SK-N-SH (cell line): Measurements from ENCODE around the gene FRMD3. TPM values are rescaled to one million over a fixed set of nuclear protein-coding genes. Genes with fewer than 3 reads are reported as not detected.

ENCODE experiments used
- CTCF ChIA-PET: fragments of 300-600, 350-600 bp; formaldehyde crosslinking; extraction: SDS; loops from one replicate; lab custom pipeline; 2021; lab: Yijun Ruan, JAX
- POLR2A ChIA-PET: fragments of 350-600 bp; sonication (Branson Sonifier 250); formaldehyde crosslinking; extraction: SDS; loops from one replicate; lab custom pipeline; 2020; ENCODE audit warnings: antibody characterized with exemption, inconsistent platforms; lab: Yijun Ruan, JAX
- DNase-seq: peaks from one replicate; pipeline ENCODE4 v3.0.0; 2012
- H2AFZ ChIP-seq: fragments of 200-600 bp; sonication (generic); 2 replicates; pipeline ENCODE4 v1.8.1; 2016; ENCODE audit warnings: antibody characterized with exemption, mild to moderate bottlenecking, low read depth
- H3F3A ChIP-seq: fragments of 200-600 bp; sonication (generic); replicated peaks from 2 replicates; pipeline ENCODE3; 2016; ENCODE audit warnings: antibody characterized with exemption, mild to moderate bottlenecking; ENCODE audit not compliant: insufficient read depth
- H3K27ac ChIP-seq, 2 experiments: fragments of 200-500 bp in 1 of 2; fragments of 200-600 bp in 1 of 2; sonication (Bioruptor generic) in 1 of 2; sonication (generic), shearing (Covaris generic) in 1 of 2; 2 replicates each; pipeline versions ENCODE4 v1.5.1 to v1.6.1; 2014 to 2016; ENCODE audit warnings: low read depth in 2 of 2, inconsistent platforms in 1 of 2, low read length in 1 of 2, mild to moderate bottlenecking in 1 of 2, mixed read lengths in 1 of 2
- H3K27me3 ChIP-seq: fragments of 200-600 bp; sonication (generic), shearing (Covaris generic); 2 replicates; pipeline ENCODE4 v1.6.1; 2016; ENCODE audit warnings: mixed run types; ENCODE audit not compliant: insufficient read depth
- H3K36me3 ChIP-seq, 2 experiments: fragments of 200-500 bp in 1 of 2; fragments of 200-600 bp in 1 of 2; sonication (Bioruptor generic) in 1 of 2; sonication (generic) in 1 of 2; replicated peaks in 1 of 2; 2 replicates each; pipeline versions ENCODE3 to v1.5.1; 2014 to 2016; ENCODE audit warnings: low read length in 1 of 2, mild to moderate bottlenecking in 1 of 2; ENCODE audit not compliant: insufficient read depth in 2 of 2, control insufficient read depth in 1 of 2
- H3K4me1 ChIP-seq, 2 experiments: fragments of 200-500 bp in 1 of 2; fragments of 200-600 bp in 1 of 2; sonication (Bioruptor generic) in 1 of 2; sonication (generic), shearing (Covaris generic) in 1 of 2; 2 replicates each; pipeline versions ENCODE4 v1.5.1 to v1.6.1; 2014 to 2016; ENCODE audit warnings: low read depth in 1 of 2, low read length in 1 of 2, mixed run types in 1 of 2; ENCODE audit not compliant: insufficient read depth in 2 of 2, control insufficient read depth in 1 of 2
- H3K4me2 ChIP-seq: fragments of 200-600 bp; sonication (generic), shearing (Covaris generic); 2 replicates; pipeline ENCODE4 v1.6.1; 2017; ENCODE audit warnings: mixed run types
- H3K4me3 ChIP-seq, 2 experiments: fragments of 200-500 bp in 1 of 2; fragments of 200-600 bp in 1 of 2; sonication (Bioruptor generic) in 1 of 2; sonication (generic), shearing (Covaris generic) in 1 of 2; 2 replicates each; pipeline versions ENCODE4 v1.5.1 to v1.8.1; 2014 to 2016; ENCODE audit warnings: low read depth in 2 of 2, inconsistent platforms in 1 of 2, low read length in 1 of 2, mild to moderate bottlenecking in 1 of 2, mixed read lengths in 1 of 2, moderate library complexity in 1 of 2
- H3K79me2 ChIP-seq: fragments of 200-600 bp; sonication (generic); 2 replicates; pipeline ENCODE4 v1.8.1; 2017; ENCODE audit warnings: mild to moderate bottlenecking; ENCODE audit not compliant: insufficient read depth
- H3K9ac ChIP-seq: fragments of 200-600 bp; sonication (generic); 2 replicates; pipeline ENCODE4 v1.6.1; 2017; ENCODE audit warnings: mixed run types
- H3K9me2 ChIP-seq: fragments of 200-600 bp; sonication (generic); 2 replicates; pipeline ENCODE4 v1.6.1; 2017; ENCODE audit warnings: mixed run types
- H3K9me3 ChIP-seq: fragments of 200-600 bp; sonication (generic); 2 replicates; pipeline ENCODE4 v1.6.1; 2017; ENCODE audit warnings: mixed run types, mild to moderate bottlenecking, moderate library complexity
- H4K20me1 ChIP-seq: fragments of 200-600 bp; sonication (generic); 2 replicates; pipeline ENCODE4 v1.6.1; 2017; ENCODE audit warnings: mild to moderate bottlenecking, mixed run types; ENCODE audit not compliant: insufficient read depth
- CHD2 ChIP-seq: fragments of 150-350 bp; IDR thresholded peaks from 2 replicates; pipeline ENCODE4 v1.6.1; 2018; ENCODE audit warnings: low read length; ENCODE audit not compliant: partially characterized antibody
- ELF1 ChIP-seq: IDR thresholded peaks from 2 replicates; pipeline ENCODE4 v1.4.0; 2012
- EP300 ChIP-seq, 2 experiments: IDR thresholded peaks; 2 replicates each; pipeline versions ENCODE4 v1.4.0 to v1.6.1; 2012; ENCODE audit warnings: borderline replicate concordance in 1 of 2, low read depth in 1 of 2, low read length in 1 of 2
- EZH2phosphoT487 ChIP-seq: fragments of 200-600 bp; sonication (generic); IDR thresholded peaks from 2 replicates; pipeline ENCODE4 v1.6.1; 2017; ENCODE audit warnings: low read depth, mixed run types, mild to moderate bottlenecking, antibody characterized with exemption, moderate library complexity, borderline replicate concordance
- FOXJ3 ChIP-seq: sonication (generic); formaldehyde crosslinking; IDR thresholded peaks from 2 replicates; pipeline ENCODE4 v1.5.1; 2020; ENCODE audit warnings: mild to moderate bottlenecking, missing genetic modification reagents
- GATA2 ChIP-seq: sonication (generic); formaldehyde crosslinking; IDR thresholded peaks from 2 replicates; pipeline ENCODE4 v1.5.0; 2020; ENCODE audit warnings: mild to moderate bottlenecking, missing genetic modification reagents
- JUND ChIP-seq: IDR thresholded peaks from 2 replicates; pipeline ENCODE4 v1.4.0; 2012
- NFIC ChIP-seq: IDR thresholded peaks from 2 replicates; pipeline ENCODE4 v1.4.0; 2012; ENCODE audit warnings: borderline replicate concordance
- NRF1 ChIP-seq: IDR thresholded peaks from 2 replicates; pipeline ENCODE4 v1.6.1; 2012; ENCODE audit warnings: low read depth, mild to moderate bottlenecking, low read length
- RAD21 ChIP-seq: IDR thresholded peaks from 2 replicates; pipeline ENCODE4 v1.6.1; 2012; ENCODE audit warnings: mild to moderate bottlenecking, low read length
- RXRA ChIP-seq: IDR thresholded peaks from 2 replicates; pipeline ENCODE4 v1.4.0; 2012; ENCODE audit warnings: low read depth, mild to moderate bottlenecking, borderline replicate concordance
- SMC3 ChIP-seq: IDR thresholded peaks from 2 replicates; pipeline ENCODE4 v1.6.1; 2012; ENCODE audit warnings: low read depth, low read length, improper control_type of control experiment
- USF2 ChIP-seq: fragments of 150-350 bp; IDR thresholded peaks from 2 replicates; pipeline ENCODE4 v1.6.1; 2017; ENCODE audit warnings: antibody characterized with exemption, low read length, low read depth, borderline replicate concordance
- WGBS: methylation state at CpG from one replicate; pipeline ENCODE4 v1.1.6; 2017; ENCODE audit warnings: low lambda C conversion rate; 5-methylcytosine and 5-hydroxymethylcytosine counted together
- polyA plus RNA-seq, 3 experiments: library from polyadenylated mRNA; depleted of rRNA; stranded (reverse); fragments of >200 nt; gene quantifications; 2 replicates each; pipeline ENCODE4 v1.2.3, GENCODE V29; 2012
- TF ChIP-seq, protein P1 (sequence below): IDR thresholded peaks from 2 replicates; pipeline ENCODE4 v1.6.1; 2012; ENCODE audit warnings: mild to moderate bottlenecking, low read depth, low read length, moderate library complexity
- TF ChIP-seq, protein P2 (sequence below): fragments of 200-600 bp; sonication (generic); IDR thresholded peaks from 2 replicates; pipeline ENCODE4 v1.6.1; 2017; ENCODE audit warnings: antibody characterized with exemption, mild to moderate bottlenecking, moderate library complexity
- TF ChIP-seq, protein P3 (sequence below): IDR thresholded peaks from 2 replicates; pipeline ENCODE4; 2012
- TF ChIP-seq, protein P4 (sequence below): IDR thresholded peaks from 2 replicates; pipeline ENCODE4 v1.4.0; 2012; ENCODE audit warnings: low read depth, borderline replicate concordance

FRMD3 gene
- polyA plus RNA-seq, 1 of the 3 experiments (the other 2 are of a cell fraction), result 0.89 TPM

GRCh38 chr9:83245979-83246659 is 292.1 kb downstream of the FRMD3 start:
- peaks cover 0 to 6% of the 10 kb centered on the region in 2 experiments for H3K36me3 ChIP-seq

DNA sequence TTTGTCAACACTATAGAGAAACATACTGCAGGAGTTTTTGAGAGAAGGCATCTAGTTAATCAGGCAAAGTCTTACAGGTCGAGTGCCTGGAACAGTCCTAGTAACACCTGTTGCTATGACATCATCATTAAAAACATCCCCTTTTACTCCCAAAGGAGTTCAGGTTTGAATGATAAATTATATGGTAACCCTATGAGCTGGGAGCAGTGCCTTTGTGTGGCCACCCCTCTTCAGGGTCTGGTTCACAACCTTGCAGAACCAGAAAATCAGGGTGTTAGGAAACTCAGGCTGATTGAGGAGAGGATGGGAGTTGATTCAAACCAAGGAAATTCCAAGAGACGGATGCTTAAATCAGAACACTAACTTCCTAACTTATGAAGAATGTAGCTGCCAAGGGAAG is 296.1 kb downstream of the FRMD3 start:
- Histone ChIP-seq H3K9me3 (no peaks in the 10 kb centered on the region), H3K36me3 (no peaks in the 10 kb centered on the region), H3K4me3 (no peak overlapping the region), H3K9me2 (no peaks in the 10 kb centered on the region), H3F3A (no peaks in the 10 kb centered on the region), H3K4me1 (no peaks in the 10 kb centered on the region; a peak in 2 of 4 replicates), H4K20me1 (no peaks in the 10 kb centered on the region), H3K9ac (no peak overlapping the region), H3K27ac (no peak overlapping the region), H3K27me3 (no peaks in the 10 kb centered on the region), H3K79me2 (no peaks in the 10 kb centered on the region), H2AFZ (no peak overlapping the region), H3K4me2 (no peak overlapping the region)
- no peak for DNase-seq
- TF ChIP-seq CHD2 (no peak), EP300 (IDR thresholded peaks at IDR 0.05; ENCODE audit: borderline replicate concordance in 1 of 2, low read depth in 1 of 2, low read length in 1 of 2) (no peak), JUND (no peak), NFIC (no peak), FOXJ3 (CRISPR knock-in tag) (no peak), USF2 (no peak), RAD21 (no peak)
- TF ChIP-seq, protein P1, sequence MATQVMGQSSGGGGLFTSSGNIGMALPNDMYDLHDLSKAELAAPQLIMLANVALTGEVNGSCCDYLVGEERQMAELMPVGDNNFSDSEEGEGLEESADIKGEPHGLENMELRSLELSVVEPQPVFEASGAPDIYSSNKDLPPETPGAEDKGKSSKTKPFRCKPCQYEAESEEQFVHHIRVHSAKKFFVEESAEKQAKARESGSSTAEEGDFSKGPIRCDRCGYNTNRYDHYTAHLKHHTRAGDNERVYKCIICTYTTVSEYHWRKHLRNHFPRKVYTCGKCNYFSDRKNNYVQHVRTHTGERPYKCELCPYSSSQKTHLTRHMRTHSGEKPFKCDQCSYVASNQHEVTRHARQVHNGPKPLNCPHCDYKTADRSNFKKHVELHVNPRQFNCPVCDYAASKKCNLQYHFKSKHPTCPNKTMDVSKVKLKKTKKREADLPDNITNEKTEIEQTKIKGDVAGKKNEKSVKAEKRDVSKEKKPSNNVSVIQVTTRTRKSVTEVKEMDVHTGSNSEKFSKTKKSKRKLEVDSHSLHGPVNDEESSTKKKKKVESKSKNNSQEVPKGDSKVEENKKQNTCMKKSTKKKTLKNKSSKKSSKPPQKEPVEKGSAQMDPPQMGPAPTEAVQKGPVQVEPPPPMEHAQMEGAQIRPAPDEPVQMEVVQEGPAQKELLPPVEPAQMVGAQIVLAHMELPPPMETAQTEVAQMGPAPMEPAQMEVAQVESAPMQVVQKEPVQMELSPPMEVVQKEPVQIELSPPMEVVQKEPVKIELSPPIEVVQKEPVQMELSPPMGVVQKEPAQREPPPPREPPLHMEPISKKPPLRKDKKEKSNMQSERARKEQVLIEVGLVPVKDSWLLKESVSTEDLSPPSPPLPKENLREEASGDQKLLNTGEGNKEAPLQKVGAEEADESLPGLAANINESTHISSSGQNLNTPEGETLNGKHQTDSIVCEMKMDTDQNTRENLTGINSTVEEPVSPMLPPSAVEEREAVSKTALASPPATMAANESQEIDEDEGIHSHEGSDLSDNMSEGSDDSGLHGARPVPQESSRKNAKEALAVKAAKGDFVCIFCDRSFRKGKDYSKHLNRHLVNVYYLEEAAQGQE, result no peak
- 85% methylated on average over 2 of the region's 2 CpGs for WGBS
- POLR2A ChIA-PET, result no interaction called here
- CTCF ChIA-PET, result interaction anchor here (0.6 to 1.3 kb wide), 3 partner anchors 29 to 296 kb away, joined by 3 read pairs; partner anchors contain the start of gene FRMD3

More at GRCh38 chr9:83245979-83246659, 292.1 kb downstream of the FRMD3 start:
- no peak for TF ChIP-seq SMC3
- no peak for TF ChIP-seq JUND
- TF ChIP-seq, protein P2, sequence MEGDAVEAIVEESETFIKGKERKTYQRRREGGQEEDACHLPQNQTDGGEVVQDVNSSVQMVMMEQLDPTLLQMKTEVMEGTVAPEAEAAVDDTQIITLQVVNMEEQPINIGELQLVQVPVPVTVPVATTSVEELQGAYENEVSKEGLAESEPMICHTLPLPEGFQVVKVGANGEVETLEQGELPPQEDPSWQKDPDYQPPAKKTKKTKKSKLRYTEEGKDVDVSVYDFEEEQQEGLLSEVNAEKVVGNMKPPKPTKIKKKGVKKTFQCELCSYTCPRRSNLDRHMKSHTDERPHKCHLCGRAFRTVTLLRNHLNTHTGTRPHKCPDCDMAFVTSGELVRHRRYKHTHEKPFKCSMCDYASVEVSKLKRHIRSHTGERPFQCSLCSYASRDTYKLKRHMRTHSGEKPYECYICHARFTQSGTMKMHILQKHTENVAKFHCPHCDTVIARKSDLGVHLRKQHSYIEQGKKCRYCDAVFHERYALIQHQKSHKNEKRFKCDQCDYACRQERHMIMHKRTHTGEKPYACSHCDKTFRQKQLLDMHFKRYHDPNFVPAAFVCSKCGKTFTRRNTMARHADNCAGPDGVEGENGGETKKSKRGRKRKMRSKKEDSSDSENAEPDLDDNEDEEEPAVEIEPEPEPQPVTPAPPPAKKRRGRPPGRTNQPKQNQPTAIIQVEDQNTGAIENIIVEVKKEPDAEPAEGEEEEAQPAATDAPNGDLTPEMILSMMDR, result no peak
- no peak for TF ChIP-seq GATA2
- TF ChIP-seq ELF1, result no peak
- no peak for TF ChIP-seq CHD2
- TF ChIP-seq, protein P3, sequence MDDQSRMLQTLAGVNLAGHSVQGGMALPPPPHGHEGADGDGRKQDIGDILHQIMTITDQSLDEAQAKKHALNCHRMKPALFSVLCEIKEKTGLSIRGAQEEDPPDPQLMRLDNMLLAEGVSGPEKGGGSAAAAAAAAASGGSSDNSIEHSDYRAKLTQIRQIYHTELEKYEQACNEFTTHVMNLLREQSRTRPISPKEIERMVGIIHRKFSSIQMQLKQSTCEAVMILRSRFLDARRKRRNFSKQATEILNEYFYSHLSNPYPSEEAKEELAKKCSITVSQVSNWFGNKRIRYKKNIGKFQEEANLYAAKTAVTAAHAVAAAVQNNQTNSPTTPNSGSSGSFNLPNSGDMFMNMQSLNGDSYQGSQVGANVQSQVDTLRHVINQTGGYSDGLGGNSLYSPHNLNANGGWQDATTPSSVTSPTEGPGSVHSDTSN, result no peak
- no peak for TF ChIP-seq NRF1
- TF ChIP-seq, protein P4, sequence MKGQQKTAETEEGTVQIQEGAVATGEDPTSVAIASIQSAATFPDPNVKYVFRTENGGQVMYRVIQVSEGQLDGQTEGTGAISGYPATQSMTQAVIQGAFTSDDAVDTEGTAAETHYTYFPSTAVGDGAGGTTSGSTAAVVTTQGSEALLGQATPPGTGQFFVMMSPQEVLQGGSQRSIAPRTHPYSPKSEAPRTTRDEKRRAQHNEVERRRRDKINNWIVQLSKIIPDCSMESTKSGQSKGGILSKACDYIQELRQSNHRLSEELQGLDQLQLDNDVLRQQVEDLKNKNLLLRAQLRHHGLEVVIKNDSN, result no peak
- TF ChIP-seq RXRA, result no peak
- no peak for TF ChIP-seq EZH2phosphoT487
- TF ChIP-seq, all 33 proteins: peak for 0
- Histone ChIP-seq H3F3A (no peaks in the 10 kb centered on the region), H3K9me2 (no peaks in the 10 kb centered on the region), H4K20me1 (no peaks in the 10 kb centered on the region), H3K4me2 (no peak overlapping the region), H3K4me1 (no peaks in the 10 kb centered on the region), H3K27me3 (no peaks in the 10 kb centered on the region), H3K9ac (no peak overlapping the region), H3K79me2 (no peaks in the 10 kb centered on the region), H3K4me3 (no peak overlapping the region), H2AFZ (no peak overlapping the region), H3K9me3 (no peaks in the 10 kb centered on the region), H3K27ac (no peak overlapping the region)
- WGBS, result 73% methylated on average over 5 of the region's 5 CpGs
- no peak for DNase-seq
- POLR2A ChIA-PET, result no interaction called here
- CTCF ChIA-PET, result no interaction called here
